ENCODE measurements around the gene SERPINA6.

SERPINA6 gene

DNA sequence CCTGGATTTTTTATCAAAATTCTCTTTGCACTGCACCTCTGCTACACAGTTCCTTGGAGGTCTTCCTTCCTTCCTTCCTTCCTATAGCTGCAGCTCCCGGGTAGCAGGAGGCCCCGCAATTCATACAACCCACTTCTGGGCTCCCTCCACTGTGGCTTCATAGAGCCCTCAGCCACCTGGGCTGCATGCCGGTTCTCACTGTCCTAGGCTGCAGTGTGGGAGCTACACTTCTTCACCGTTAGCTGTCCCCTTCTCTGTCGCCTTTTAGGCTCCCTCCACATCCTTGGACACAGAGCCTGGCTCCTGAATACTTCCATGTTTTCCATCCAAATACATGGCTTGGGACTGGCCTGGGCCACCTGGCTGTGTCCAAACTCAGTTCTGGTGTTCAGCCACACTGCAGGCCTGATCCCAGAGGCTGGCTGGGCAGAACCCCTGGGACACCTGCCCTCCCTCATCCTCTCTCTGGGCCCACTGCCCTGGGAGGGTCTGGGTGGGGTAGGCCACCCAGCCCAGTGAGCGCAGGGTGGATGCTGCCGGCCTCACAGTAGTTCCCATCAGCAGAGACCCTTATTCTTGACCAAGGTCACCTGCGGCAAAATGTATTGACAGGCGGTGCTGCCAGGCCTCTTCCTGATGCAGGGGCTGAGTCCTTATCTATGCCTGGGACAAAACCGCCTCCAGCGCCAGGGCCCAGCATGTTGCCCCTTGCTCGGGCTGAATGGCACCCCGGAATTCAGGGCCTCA is 31.8 kb downstream of the SERPINA6 start:
- Mint-ChIP-seq H3K4me3 (no peak overlapping the region), H3K36me3 (ENCODE audit: low read depth) (no peaks in the 10 kb centered on the region), H3K4me1 (no peaks in the 10 kb centered on the region), H3K27ac (no peak overlapping the region), H3K27me3 (ENCODE audit: low read depth, poor library complexity) (peaks cover 3% of the 10 kb centered on the region), H3K9me3 (no peaks in the 10 kb centered on the region)
- DNase-seq = no peak
- TF ChIP-seq, protein P1, sequence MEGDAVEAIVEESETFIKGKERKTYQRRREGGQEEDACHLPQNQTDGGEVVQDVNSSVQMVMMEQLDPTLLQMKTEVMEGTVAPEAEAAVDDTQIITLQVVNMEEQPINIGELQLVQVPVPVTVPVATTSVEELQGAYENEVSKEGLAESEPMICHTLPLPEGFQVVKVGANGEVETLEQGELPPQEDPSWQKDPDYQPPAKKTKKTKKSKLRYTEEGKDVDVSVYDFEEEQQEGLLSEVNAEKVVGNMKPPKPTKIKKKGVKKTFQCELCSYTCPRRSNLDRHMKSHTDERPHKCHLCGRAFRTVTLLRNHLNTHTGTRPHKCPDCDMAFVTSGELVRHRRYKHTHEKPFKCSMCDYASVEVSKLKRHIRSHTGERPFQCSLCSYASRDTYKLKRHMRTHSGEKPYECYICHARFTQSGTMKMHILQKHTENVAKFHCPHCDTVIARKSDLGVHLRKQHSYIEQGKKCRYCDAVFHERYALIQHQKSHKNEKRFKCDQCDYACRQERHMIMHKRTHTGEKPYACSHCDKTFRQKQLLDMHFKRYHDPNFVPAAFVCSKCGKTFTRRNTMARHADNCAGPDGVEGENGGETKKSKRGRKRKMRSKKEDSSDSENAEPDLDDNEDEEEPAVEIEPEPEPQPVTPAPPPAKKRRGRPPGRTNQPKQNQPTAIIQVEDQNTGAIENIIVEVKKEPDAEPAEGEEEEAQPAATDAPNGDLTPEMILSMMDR (IDR thresholded peaks at IDR 0.05) = no peak

DNA sequence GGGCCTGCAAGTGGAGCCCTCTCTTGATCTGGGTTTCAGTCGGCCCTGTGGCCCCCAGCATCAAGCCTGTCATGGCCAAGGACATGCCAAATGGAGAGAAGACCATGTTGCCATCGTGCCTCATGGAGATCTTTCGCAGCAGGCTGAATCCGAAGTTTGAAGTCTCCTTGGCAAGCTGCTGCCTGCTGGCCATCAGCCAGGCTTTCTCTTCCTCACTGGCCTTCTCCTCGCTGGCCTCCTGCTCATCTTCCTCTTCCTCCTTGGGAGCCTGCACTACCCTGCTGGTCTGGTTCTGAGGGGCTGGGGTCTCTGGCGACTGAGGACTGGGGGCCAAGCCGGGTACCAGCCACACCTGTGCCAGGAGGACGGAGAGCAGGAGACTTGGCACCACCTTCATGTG is 32.9 kb downstream of the SERPINA6 start:
- TF ChIP-seq, protein P1 (IDR thresholded peaks at IDR 0.05) = no peak
- DNase-seq = no peak
- Mint-ChIP-seq H3K9me3 (no peaks in the 10 kb centered on the region), H3K4me3 (no peak overlapping the region), H3K4me1 (no peaks in the 10 kb centered on the region), H3K27ac (no peak overlapping the region), H3K27me3 (ENCODE audit: low read depth, poor library complexity) (peaks cover 3% of the 10 kb centered on the region), H3K36me3 (ENCODE audit: low read depth) (no peaks in the 10 kb centered on the region)

DNA sequence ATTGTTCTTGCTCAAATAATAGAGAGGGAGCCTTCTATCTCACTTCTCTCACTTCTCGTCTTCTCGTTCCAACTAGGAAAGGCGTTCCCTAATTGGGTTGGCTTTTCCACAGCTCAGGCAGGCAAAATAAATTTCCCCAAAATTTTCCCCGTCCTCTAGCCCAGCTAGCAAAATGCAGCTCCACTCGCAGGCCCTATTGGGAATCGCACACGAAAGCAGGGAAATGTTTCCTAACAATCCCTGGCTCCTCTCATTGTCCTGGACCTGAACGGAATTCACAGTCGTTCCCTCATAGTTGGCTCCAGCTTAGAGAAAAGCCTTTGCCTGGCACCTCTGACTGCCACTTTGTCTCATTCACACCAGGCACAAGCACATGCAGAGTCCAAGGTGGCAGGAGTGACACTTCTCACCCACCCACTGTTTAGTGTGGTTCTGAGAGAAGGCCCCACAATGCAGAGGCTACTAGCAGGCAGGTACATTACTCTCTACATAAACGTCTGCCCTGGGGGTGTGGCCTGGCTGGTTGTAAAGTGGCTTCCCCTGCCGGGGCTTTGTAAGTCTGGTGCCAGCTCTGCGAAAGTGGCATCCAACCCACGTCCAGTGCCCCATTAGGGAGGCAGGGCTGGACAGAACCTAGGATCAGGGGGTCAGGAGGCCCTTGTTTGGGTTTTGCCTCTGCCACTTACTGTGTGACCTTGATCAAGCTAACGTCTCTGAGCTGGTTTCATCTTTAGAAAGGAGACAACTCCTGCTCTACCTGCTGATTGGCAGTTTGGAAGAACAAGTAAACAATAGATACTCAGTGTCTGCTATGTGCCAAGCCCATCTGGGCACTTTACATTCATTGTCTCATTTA is 34.3 kb downstream of the SERPINA6 start:
- no peaks in the 10 kb centered on the region for H3K9me3 Mint-ChIP-seq
- H3K4me3 Mint-ChIP-seq = no peak overlapping the region
- no peak for DNase-seq
- H3K27ac Mint-ChIP-seq = no peak overlapping the region
- peaks cover 3% of the 10 kb centered on the region for H3K27me3 Mint-ChIP-seq (ENCODE audit: low read depth, poor library complexity)
- H3K4me1 Mint-ChIP-seq = no peaks in the 10 kb centered on the region
- no peaks in the 10 kb centered on the region for H3K36me3 Mint-ChIP-seq (ENCODE audit: low read depth)
- TF ChIP-seq, protein P1 (IDR thresholded peaks at IDR 0.05) = no peak

DNA sequence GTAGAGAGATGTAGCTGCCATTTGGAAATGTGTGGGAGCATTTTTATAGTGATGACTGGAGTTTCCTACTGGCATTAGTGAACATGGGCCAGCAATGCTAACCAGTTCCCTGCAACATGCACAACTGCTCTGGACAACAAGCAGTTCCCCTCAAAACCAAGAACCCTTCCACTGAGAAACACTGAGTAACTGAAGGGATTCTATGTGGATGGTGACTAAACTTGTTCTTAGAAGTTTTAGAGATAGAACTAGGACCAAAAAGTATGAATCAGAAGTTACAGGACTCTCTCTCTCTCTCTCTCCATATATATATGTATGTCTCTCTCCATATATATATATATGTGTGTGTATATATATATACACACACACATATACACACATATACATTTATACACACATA is 38.0 kb downstream of the SERPINA6 start:
- no peak for DNase-seq
- H3K4me3 Mint-ChIP-seq = no peak overlapping the region
- no peak overlapping the region for H3K27ac Mint-ChIP-seq
- no peaks in the 10 kb centered on the region for H3K36me3 Mint-ChIP-seq (ENCODE audit: low read depth)
- no peaks in the 10 kb centered on the region for H3K4me1 Mint-ChIP-seq
- peaks cover 3% of the 10 kb centered on the region for H3K27me3 Mint-ChIP-seq (ENCODE audit: low read depth, poor library complexity)
- TF ChIP-seq, protein P1 (IDR thresholded peaks at IDR 0.05) = no peak
- H3K9me3 Mint-ChIP-seq = no peaks in the 10 kb centered on the region

- Mint-ChIP-seq H3K4me3 (no peak overlapping the region), H3K27me3 (ENCODE audit: low read depth, poor library complexity) (no peaks in the 10 kb centered on the region), H3K9me3 (no peaks in the 10 kb centered on the region), H3K36me3 (ENCODE audit: low read depth) (no peaks in the 10 kb centered on the region), H3K27ac (no peak overlapping the region), H3K4me1 (no peaks in the 10 kb centered on the region)
- DNase-seq = no peak
- TF ChIP-seq, protein P1 (IDR thresholded peaks at IDR 0.05) = no peak
Measured at GRCh38 chr14:94284221-94284620, 38.9 kb downstream of the SERPINA6 start.
